A673 (cell line): ENCODE measurements around the gene ACER1.

Experiments
- CTCF ChIP-seq: fragments of 300-800, 200-600 bp; sonication (generic); conservative IDR thresholded peaks from 2 replicates; pipeline ENCODE4 v1.5.1; 2017; ENCODE audit warnings: low read depth, mild to moderate bottlenecking, antibody characterized with exemption, low read length, moderate library complexity, mixed read lengths
- EZH2 ChIP-seq: fragments of 200-600 bp; sonication (generic); IDR thresholded peaks from 2 replicates; pipeline ENCODE4 v1.6.1; 2017; ENCODE audit warnings: borderline replicate concordance, low read depth, mild to moderate bottlenecking, mixed read lengths, antibody characterized with exemption, low read length; ENCODE audit not compliant: poor library complexity, severe bottlenecking

GRCh38 chr19:6278740-6279619 is 54.4 kb downstream of the ACER1 start:
- TF ChIP-seq CTCF: no peak
- TF ChIP-seq EZH2: no peak
